GM19463 (cell line): ENCODE measurements around the gene BAG1.

ENCODE experiments used
- ATAC-seq: cut with Tn5 transposase; IDR thresholded peaks from one replicate; pipeline ENCODE4 v1.9.1; 2021; ENCODE audit warnings: mild to moderate bottlenecking, moderate library complexity; ENCODE audit not compliant: unreplicated experiment

The BAG1 gene

GRCh38 chr9:33264473-33265177, at the start of gene BAG1, which contains the start of gene CHMP5:
Gene BAG1, minus strand, starts transcription at chr9:33264708.
Gene CHMP5, plus strand, starts transcription at chr9:33265049. Its CDS starts 30 bp downstream, at chr9:33265079.
- ATAC-seq, result peak; percentile 84

- ATAC-seq, result no peak
These were observed 47.4 kb upstream of the BAG1 start for GRCh38 chr9:33311953-33312352.

GRCh38 chr9:33310748-33311147, 46.2 kb upstream of the BAG1 start:
- no peak for ATAC-seq

GRCh38 chr9:33309903-33310302, 45.4 kb upstream of the BAG1 start:
- ATAC-seq, result no peak

- ATAC-seq, result no peak
These were observed 42.6 kb upstream of the BAG1 start for GRCh38 chr9:33307067-33307466.

- no peak for ATAC-seq
These were observed 41.5 kb upstream of the BAG1 start for GRCh38 chr9:33306037-33306436.

GRCh38 chr9:33304362-33304761, 39.9 kb upstream of the BAG1 start:
- no peak for ATAC-seq

GRCh38 chr9:33300546-33300945, 36.0 kb upstream of the BAG1 start:
- ATAC-seq, result no peak

GRCh38 chr9:33297432-33297831, 32.9 kb upstream of the BAG1 start:
- ATAC-seq, result peak; percentile 91

- ATAC-seq, result peak; percentile 29
These were observed 31.1 kb upstream of the BAG1 start for GRCh38 chr9:33295571-33295970.

- no peak for ATAC-seq
These were observed 30.3 kb upstream of the BAG1 start for GRCh38 chr9:33294670-33295432.

GRCh38 chr9:33293782-33294181, 29.3 kb upstream of the BAG1 start:
- ATAC-seq, result no peak

- ATAC-seq, result no peak
These were observed 27.4 kb upstream of the BAG1 start for GRCh38 chr9:33291901-33292300.

- ATAC-seq, result no peak
These were observed 26.5 kb upstream of the BAG1 start for GRCh38 chr9:33291031-33291397.

- ATAC-seq, result peak; percentile 86
These were observed 25.9 kb upstream of the BAG1 start, which contains the start of gene NFX1 for GRCh38 chr9:33290247-33291030. Gene NFX1, plus strand, starts transcription at chr9:33290516. Its CDS starts 57 bp downstream, at chr9:33290573.

GRCh38 chr9:33289936-33290246, 25.4 kb upstream of the BAG1 start:
- peak; percentile 26 for ATAC-seq

- ATAC-seq, result no peak
These were observed 25.0 kb upstream of the BAG1 start for GRCh38 chr9:33289496-33289895.

- no peak for ATAC-seq
These were observed 24.4 kb upstream of the BAG1 start for GRCh38 chr9:33288828-33289483.

- no peak for ATAC-seq
These were observed 23.7 kb upstream of the BAG1 start for GRCh38 chr9:33288235-33288634.

GRCh38 chr9:33287087-33287490, 22.6 kb upstream of the BAG1 start:
- no peak for ATAC-seq

- ATAC-seq, result no peak
These were observed 21.0 kb upstream of the BAG1 start for GRCh38 chr9:33285502-33285901.
